Measurements from ENCODE around the gene TTC34. TPM values are rescaled to one million over a fixed set of nuclear protein-coding genes. Genes with fewer than 3 reads are reported as not detected.

The TTC34 gene
- total RNA-seq, 1 experiment from 2014 or later, result 0.38 TPM

- no peaks in the 10 kb centered on the region for H3K4me1 ChIP-seq
- no peak for DNase-seq
- no peaks in the 10 kb centered on the region for H3K9me3 ChIP-seq (replicated peaks)
- no peak overlapping the region for H3K4me3 ChIP-seq
- H3K36me3 ChIP-seq, result no peaks in the 10 kb centered on the region
- peaks cover 43% of the 10 kb centered on the region; the same call in 1 of the 2 replicates for H3K27me3 ChIP-seq
- no peak overlapping the region for H3K27ac ChIP-seq
Observed at GRCh38 chr1:2834146-2834475, 32.6 kb upstream of the TTC34 start.

- Histone ChIP-seq H3K9me3 (replicated peaks) (no peaks in the 10 kb centered on the region), H3K27ac (no peak overlapping the region), H3K36me3 (no peaks in the 10 kb centered on the region), H3K4me1 (no peaks in the 10 kb centered on the region), H3K27me3 (peaks cover 43% of the 10 kb centered on the region; the same call in 1 of the 2 replicates), H3K4me3 (no peak overlapping the region)
- DNase-seq, result no peak
Observed at GRCh38 chr1:2833454-2834145, 32.1 kb upstream of the TTC34 start.

- Histone ChIP-seq H3K9me3 (replicated peaks) (no peaks in the 10 kb centered on the region), H3K27me3 (peaks cover 44% of the 10 kb centered on the region; the same call in 1 of the 2 replicates), H3K27ac (no peak overlapping the region), H3K4me1 (no peaks in the 10 kb centered on the region), H3K4me3 (no peak overlapping the region), H3K36me3 (no peaks in the 10 kb centered on the region)
- no peak for DNase-seq
Observed at GRCh38 chr1:2832506-2833453, 31.3 kb upstream of the TTC34 start.

GRCh38 chr1:2831596-2832212, 30.2 kb upstream of the TTC34 start:
- Histone ChIP-seq H3K27ac (no peak overlapping the region), H3K4me3 (no peak overlapping the region), H3K36me3 (no peaks in the 10 kb centered on the region), H3K27me3 (peaks cover 40% of the 10 kb centered on the region; the same call in 1 of the 2 replicates), H3K9me3 (replicated peaks) (no peaks in the 10 kb centered on the region), H3K4me1 (no peaks in the 10 kb centered on the region)
- no peak for DNase-seq

GRCh38 chr1:2830761-2831425, 29.4 kb upstream of the TTC34 start:
- H3K4me3 ChIP-seq, result no peak overlapping the region
- no peaks in the 10 kb centered on the region for H3K4me1 ChIP-seq
- DNase-seq, result no peak
- H3K27me3 ChIP-seq, result peaks cover 35% of the 10 kb centered on the region; the same call in 1 of the 2 replicates
- H3K36me3 ChIP-seq, result no peaks in the 10 kb centered on the region
- no peaks in the 10 kb centered on the region for H3K9me3 ChIP-seq (replicated peaks)
- H3K27ac ChIP-seq, result no peak overlapping the region

- Histone ChIP-seq H3K4me3 (no peak overlapping the region), H3K27me3 (peaks cover 36% of the 10 kb centered on the region), H3K9me3 (replicated peaks) (no peaks in the 10 kb centered on the region), H3K27ac (no peak overlapping the region), H3K4me1 (no peaks in the 10 kb centered on the region), H3K36me3 (no peaks in the 10 kb centered on the region)
- no peak for DNase-seq
Observed at GRCh38 chr1:2829846-2830615, 28.5 kb upstream of the TTC34 start.

GRCh38 chr1:2828586-2829250, 27.2 kb upstream of the TTC34 start:
- Histone ChIP-seq H3K4me3 (no peak overlapping the region), H3K27ac (no peak overlapping the region), H3K4me1 (no peaks in the 10 kb centered on the region), H3K27me3 (peaks cover 32% of the 10 kb centered on the region), H3K36me3 (no peaks in the 10 kb centered on the region), H3K9me3 (replicated peaks) (no peaks in the 10 kb centered on the region)
- DNase-seq, result no peak

GRCh38 chr1:2826736-2827292, 25.3 kb upstream of the TTC34 start:
- Histone ChIP-seq H3K27me3 (peaks cover 40% of the 10 kb centered on the region), H3K4me3 (no peak overlapping the region), H3K4me1 (no peaks in the 10 kb centered on the region), H3K9me3 (replicated peaks) (no peaks in the 10 kb centered on the region), H3K27ac (no peak overlapping the region), H3K36me3 (no peaks in the 10 kb centered on the region)
- DNase-seq, result no peak

- peaks cover 40% of the 10 kb centered on the region for H3K27me3 ChIP-seq
- no peaks in the 10 kb centered on the region for H3K36me3 ChIP-seq
- no peak overlapping the region for H3K4me3 ChIP-seq
- no peak for DNase-seq
- no peaks in the 10 kb centered on the region for H3K4me1 ChIP-seq
- H3K27ac ChIP-seq, result no peak overlapping the region
- H3K9me3 ChIP-seq (replicated peaks), result no peaks in the 10 kb centered on the region
Observed at GRCh38 chr1:2826316-2826715, 24.8 kb upstream of the TTC34 start.

- no peaks in the 10 kb centered on the region for H3K4me1 ChIP-seq
- H3K27me3 ChIP-seq, result peaks cover 40% of the 10 kb centered on the region
- no peak overlapping the region for H3K4me3 ChIP-seq
- no peak overlapping the region for H3K27ac ChIP-seq
- H3K36me3 ChIP-seq, result no peaks in the 10 kb centered on the region
- H3K9me3 ChIP-seq (replicated peaks), result no peaks in the 10 kb centered on the region
- no peak for DNase-seq
Observed at GRCh38 chr1:2825487-2826189, 24.1 kb upstream of the TTC34 start.

- no peak for DNase-seq
- Histone ChIP-seq H3K9me3 (replicated peaks) (no peaks in the 10 kb centered on the region), H3K27ac (no peak overlapping the region), H3K4me1 (no peaks in the 10 kb centered on the region), H3K27me3 (peaks cover 35% of the 10 kb centered on the region), H3K36me3 (no peaks in the 10 kb centered on the region), H3K4me3 (no peak overlapping the region)
Observed at GRCh38 chr1:2824999-2825398, 23.5 kb upstream of the TTC34 start.

- DNase-seq, result no peak
Observed at GRCh38 chr1:2823921-2824610, 22.6 kb upstream of the TTC34 start.

More at GRCh38 chr1:2823921-2824610, 22.6 kb upstream of the TTC34 start:
- Histone ChIP-seq H3K27ac (no peak overlapping the region), H3K4me3 (no peak overlapping the region), H3K36me3 (no peaks in the 10 kb centered on the region), H3K4me1 (no peaks in the 10 kb centered on the region), H3K27me3 (peaks cover 35% of the 10 kb centered on the region), H3K9me3 (replicated peaks) (no peaks in the 10 kb centered on the region)

Measured in SJCRH30 (cell line).